ENCODE measurements around the gene COL4A1.

The COL4A1 gene

DNA sequence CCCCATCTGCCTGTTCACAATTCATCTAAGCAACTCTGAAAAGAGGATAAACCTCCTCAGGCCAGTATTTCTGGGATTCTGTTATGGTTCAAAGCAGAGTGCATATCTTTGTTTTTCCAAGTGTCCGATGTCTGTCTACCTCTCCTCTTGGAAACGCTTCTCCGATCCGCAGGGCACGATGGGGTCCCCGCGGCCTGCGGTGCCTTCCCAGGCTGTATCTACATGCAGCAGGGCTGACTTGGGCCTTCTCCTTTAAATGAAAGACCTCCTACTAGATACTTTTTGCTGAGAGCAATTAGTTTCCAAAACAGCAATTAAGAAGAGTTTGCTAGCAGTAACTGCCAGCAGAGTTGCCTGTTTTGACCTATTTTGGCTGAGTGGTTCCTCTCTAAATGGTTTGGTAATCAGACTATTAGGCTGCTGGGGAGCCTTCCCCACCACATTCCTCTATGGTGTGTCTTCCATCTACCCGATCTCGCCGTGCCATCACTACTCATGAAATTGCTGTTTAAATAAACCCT, 23.6 kb upstream of the COL4A1 start:
- TF ChIP-seq YY1 (IDR thresholded peaks at IDR 0.05; ENCODE audit: insufficient read depth, insufficient read length), result no peak
- TF ChIP-seq ZNF274 (IDR thresholded peaks at IDR 0.05; ENCODE audit: low read depth, low read length), result no peak
- no peak for TF ChIP-seq SUZ12 (IDR thresholded peaks at IDR 0.05; ENCODE audit: extremely low read depth, insufficient read depth, insufficient read length)
- Histone ChIP-seq H3K36me3 (ENCODE audit: insufficient read depth, insufficient read length, low read length) (peaks cover 36% of the 10 kb centered on the region), H3K27me3 (ENCODE audit: insufficient read depth, insufficient read length) (no peaks in the 10 kb centered on the region), H3K4me1 (ENCODE audit: insufficient read depth, insufficient read length) (peaks cover 2% of the 10 kb centered on the region), H3K4me3 (ENCODE audit: insufficient read length, low read depth) (no peak overlapping the region), H3K9me3 (ENCODE audit: insufficient read depth, low read length) (no peaks in the 10 kb centered on the region; the same call in 1 of the 2 replicates), H3K9ac (ENCODE audit: insufficient read length, low read depth) (no peak overlapping the region)
- DNase-seq (ENCODE audit: low read depth, low spot score), result no peak

DNA sequence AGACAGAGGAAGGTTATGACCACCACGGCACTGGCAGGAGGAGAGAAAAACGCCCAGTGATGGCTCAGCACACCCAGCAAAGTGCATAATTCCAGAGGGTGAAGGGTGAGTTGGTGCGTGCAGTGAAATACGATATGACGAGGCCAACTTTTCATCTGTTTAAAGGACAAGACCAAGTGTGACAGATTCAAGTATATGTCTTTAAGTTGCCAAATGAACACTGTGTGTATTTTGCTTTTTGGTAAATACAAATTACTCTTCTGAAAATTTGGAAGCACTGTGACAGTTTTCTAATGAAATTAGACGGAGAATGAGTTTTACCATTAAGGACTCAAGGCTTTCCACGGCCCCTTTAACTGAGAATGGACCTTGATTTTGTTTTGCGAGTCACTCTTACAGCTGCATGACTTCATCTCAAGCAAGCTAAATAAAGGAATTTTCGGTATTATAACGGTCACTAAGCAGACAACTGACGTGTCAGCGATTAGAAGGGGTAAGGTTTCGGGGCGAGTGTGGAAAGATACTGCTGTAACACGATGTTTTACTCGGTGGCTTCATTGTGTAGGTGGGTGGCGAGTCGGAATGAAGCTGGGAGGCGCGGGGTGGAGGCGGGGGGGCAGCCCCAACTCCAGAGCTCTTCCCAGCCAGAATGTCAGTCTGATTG, 23.0 kb upstream of the COL4A1 start:
- H3K9ac ChIP-seq (ENCODE audit: insufficient read length, low read depth), result no peak overlapping the region
- no peak for DNase-seq (ENCODE audit: low read depth, low spot score)

DNA sequence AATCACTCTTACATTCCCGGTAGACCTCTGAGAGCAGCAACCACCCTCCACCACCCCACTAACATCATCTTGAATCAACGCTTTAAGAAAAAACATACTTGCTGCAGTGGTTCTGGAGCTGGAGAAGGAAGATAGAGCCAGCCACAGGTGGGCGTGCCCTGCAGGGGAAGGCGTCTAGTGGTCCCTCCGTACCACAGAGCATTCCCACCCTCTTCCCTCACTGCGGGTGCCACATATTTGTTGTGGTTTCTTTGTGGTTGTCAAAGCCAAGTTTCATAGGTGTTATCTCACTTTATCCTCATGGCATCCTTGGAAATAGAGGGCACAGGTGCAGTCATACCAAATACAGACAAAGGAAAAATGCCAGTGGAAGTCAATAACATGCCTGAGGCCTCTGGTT, 22.3 kb upstream of the COL4A1 start:
- H3K27me3 ChIP-seq (ENCODE audit: insufficient read depth, insufficient read length), result no peaks in the 10 kb centered on the region
- H3K36me3 ChIP-seq (ENCODE audit: insufficient read depth, insufficient read length, low read length), result peaks cover 36% of the 10 kb centered on the region
- no peak overlapping the region for H3K9ac ChIP-seq (ENCODE audit: insufficient read length, low read depth)
- no peak for TF ChIP-seq SUZ12 (IDR thresholded peaks at IDR 0.05; ENCODE audit: extremely low read depth, insufficient read depth, insufficient read length)
- TF ChIP-seq ZNF274 (IDR thresholded peaks at IDR 0.05; ENCODE audit: low read depth, low read length), result no peak
- TF ChIP-seq YY1 (IDR thresholded peaks at IDR 0.05; ENCODE audit: insufficient read depth, insufficient read length), result no peak
- H3K4me3 ChIP-seq (ENCODE audit: insufficient read length, low read depth), result no peak overlapping the region
- no peak for DNase-seq (ENCODE audit: low read depth, low spot score)
- H3K9me3 ChIP-seq (ENCODE audit: insufficient read depth, low read length), result no peaks in the 10 kb centered on the region
- peaks cover 2% of the 10 kb centered on the region for H3K4me1 ChIP-seq (ENCODE audit: insufficient read depth, insufficient read length)

More for the DNA sequence above, 23.0 kb upstream of the COL4A1 start:
- Histone ChIP-seq H3K4me3 (ENCODE audit: insufficient read length, low read depth) (no peak overlapping the region), H3K27me3 (ENCODE audit: insufficient read depth, insufficient read length) (no peaks in the 10 kb centered on the region), H3K9me3 (ENCODE audit: insufficient read depth, low read length) (no peaks in the 10 kb centered on the region; the same call in 1 of the 2 replicates), H3K36me3 (ENCODE audit: insufficient read depth, insufficient read length, low read length) (peaks cover 35% of the 10 kb centered on the region), H3K4me1 (ENCODE audit: insufficient read depth, insufficient read length) (peaks cover 2% of the 10 kb centered on the region)
- no peak for TF ChIP-seq SUZ12 (IDR thresholded peaks at IDR 0.05; ENCODE audit: extremely low read depth, insufficient read depth, insufficient read length)
- TF ChIP-seq ZNF274 (IDR thresholded peaks at IDR 0.05; ENCODE audit: low read depth, low read length), result no peak
- TF ChIP-seq YY1 (IDR thresholded peaks at IDR 0.05; ENCODE audit: insufficient read depth, insufficient read length), result no peak

DNA sequence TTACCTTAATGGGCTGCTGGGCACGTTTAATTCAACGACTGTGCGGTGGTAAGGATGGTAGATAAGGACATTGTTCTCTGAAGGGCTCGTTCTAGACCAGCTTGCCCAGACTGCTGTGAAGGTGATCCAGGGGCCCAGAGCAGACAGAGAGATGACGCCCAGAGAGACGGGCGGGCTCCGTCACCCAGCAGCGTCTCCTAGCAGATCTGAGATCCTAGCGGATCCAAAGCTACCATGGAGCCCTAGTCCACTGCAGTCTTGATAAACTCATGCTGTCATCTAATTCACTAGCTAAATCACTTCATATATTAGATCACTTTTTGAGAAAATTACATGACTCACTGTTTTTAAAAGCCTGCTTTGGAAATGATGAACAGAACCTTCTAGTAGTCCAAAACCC, 21.6 kb upstream of the COL4A1 start:
- Histone ChIP-seq H3K36me3 (ENCODE audit: insufficient read depth, insufficient read length, low read length) (peaks cover 35% of the 10 kb centered on the region), H3K9me3 (ENCODE audit: insufficient read depth, low read length) (no peaks in the 10 kb centered on the region), H3K4me1 (ENCODE audit: insufficient read depth, insufficient read length) (peaks cover 2% of the 10 kb centered on the region), H3K27me3 (ENCODE audit: insufficient read depth, insufficient read length) (no peaks in the 10 kb centered on the region), H3K9ac (ENCODE audit: insufficient read length, low read depth) (no peak overlapping the region), H3K4me3 (ENCODE audit: insufficient read length, low read depth) (no peak overlapping the region)
- TF ChIP-seq YY1 (IDR thresholded peaks at IDR 0.05; ENCODE audit: insufficient read depth, insufficient read length), result no peak
- no peak for TF ChIP-seq ZNF274 (IDR thresholded peaks at IDR 0.05; ENCODE audit: low read depth, low read length)
- no peak for TF ChIP-seq SUZ12 (IDR thresholded peaks at IDR 0.05; ENCODE audit: extremely low read depth, insufficient read depth, insufficient read length)
- no peak for DNase-seq (ENCODE audit: low read depth, low spot score)

DNA sequence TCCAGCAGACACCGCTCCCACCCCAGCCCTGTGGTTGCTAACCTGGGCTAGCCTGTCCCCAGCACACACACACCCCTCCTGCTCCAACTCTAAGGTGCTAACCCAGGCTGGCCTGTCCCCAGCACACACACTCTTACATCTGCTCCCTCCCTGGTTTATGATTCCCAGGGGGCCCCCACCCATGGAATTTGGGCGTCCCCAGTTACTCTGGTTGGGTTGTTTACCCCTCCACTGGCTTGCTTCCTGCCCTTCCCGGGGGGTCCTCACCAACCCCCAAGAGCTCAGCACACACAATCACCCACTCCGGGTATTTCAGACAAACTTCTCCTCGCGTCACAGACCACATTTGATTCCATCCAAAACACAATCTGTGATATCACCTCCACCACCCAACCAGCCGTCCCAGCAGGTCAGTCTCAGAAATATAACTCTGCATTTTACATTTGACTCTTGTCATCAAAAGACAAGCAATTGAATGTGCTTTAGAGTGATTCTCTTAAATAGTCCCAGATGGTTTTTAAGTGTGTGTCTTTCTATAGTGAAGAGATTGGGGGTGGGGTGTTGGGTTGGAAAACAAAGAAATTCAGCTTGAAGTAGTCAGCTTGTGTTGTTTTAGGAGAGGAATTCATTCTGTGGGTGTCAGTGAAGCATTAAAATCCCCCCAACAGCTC, 20.2 kb upstream of the COL4A1 start:
- Histone ChIP-seq H3K36me3 (ENCODE audit: insufficient read depth, insufficient read length, low read length) (peaks cover 35% of the 10 kb centered on the region), H3K4me1 (ENCODE audit: insufficient read depth, insufficient read length) (peaks cover 2% of the 10 kb centered on the region), H3K9ac (ENCODE audit: insufficient read length, low read depth) (no peak overlapping the region), H3K4me3 (ENCODE audit: insufficient read length, low read depth) (no peak overlapping the region), H3K9me3 (ENCODE audit: insufficient read depth, low read length) (no peaks in the 10 kb centered on the region), H3K27me3 (ENCODE audit: insufficient read depth, insufficient read length) (no peaks in the 10 kb centered on the region)
- TF ChIP-seq ZNF274 (IDR thresholded peaks at IDR 0.05; ENCODE audit: low read depth, low read length) (no peak), SUZ12 (IDR thresholded peaks at IDR 0.05; ENCODE audit: extremely low read depth, insufficient read depth, insufficient read length) (no peak), YY1 (IDR thresholded peaks at IDR 0.05; ENCODE audit: insufficient read depth, insufficient read length) (no peak)
- DNase-seq (ENCODE audit: low read depth, low spot score), result peak; percentile 65

DNA sequence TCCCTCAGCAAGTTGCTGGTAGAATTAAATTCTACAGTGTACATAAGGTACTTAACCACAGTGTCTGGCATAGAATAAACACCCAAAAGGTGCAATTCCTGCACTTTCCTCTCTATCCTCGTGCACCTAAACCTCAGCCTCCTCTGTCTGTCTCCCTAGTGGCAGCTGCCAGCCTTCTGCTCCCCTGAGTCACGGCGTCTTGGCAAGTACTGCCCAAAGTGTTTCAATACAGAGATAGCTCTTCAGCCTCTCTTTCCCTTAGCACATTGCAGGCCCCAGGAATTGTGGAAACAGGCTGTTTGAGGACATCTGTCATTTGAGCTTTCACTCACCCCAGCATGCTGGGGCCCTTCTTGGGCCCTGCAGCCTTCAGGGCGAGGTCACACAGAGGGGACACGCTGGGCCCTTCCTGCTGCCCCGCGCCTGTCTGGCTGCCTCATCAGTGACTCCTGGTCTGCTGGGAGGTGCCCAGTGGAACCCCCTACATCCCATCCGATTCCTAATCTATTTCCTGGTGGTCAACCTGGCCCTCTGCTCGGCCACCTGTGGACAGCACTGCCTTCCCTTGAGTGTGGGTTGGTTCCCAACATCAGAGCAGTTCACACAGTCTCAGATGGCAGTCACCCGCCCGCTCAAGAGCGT, 19.4 kb upstream of the COL4A1 start:
- Histone ChIP-seq H3K4me3 (ENCODE audit: insufficient read length, low read depth) (no peak overlapping the region), H3K9me3 (ENCODE audit: insufficient read depth, low read length) (no peaks in the 10 kb centered on the region), H3K27me3 (ENCODE audit: insufficient read depth, insufficient read length) (no peaks in the 10 kb centered on the region), H3K36me3 (ENCODE audit: insufficient read depth, insufficient read length, low read length) (peaks cover 35% of the 10 kb centered on the region), H3K4me1 (ENCODE audit: insufficient read depth, insufficient read length) (peaks cover 2% of the 10 kb centered on the region), H3K9ac (ENCODE audit: insufficient read length, low read depth) (no peak overlapping the region)
- TF ChIP-seq SUZ12 (IDR thresholded peaks at IDR 0.05; ENCODE audit: extremely low read depth, insufficient read depth, insufficient read length) (no peak), YY1 (IDR thresholded peaks at IDR 0.05; ENCODE audit: insufficient read depth, insufficient read length) (no peak), ZNF274 (IDR thresholded peaks at IDR 0.05; ENCODE audit: low read depth, low read length) (no peak)
- no peak for DNase-seq (ENCODE audit: low read depth, low spot score)
